HG02870 (cell line): Measurements from ENCODE around the gene TMEM134.
"Not testable (repeated sequence)": the region's sequence is repeated elsewhere in the genome, so short reads cannot be mapped to it uniquely, and the experiment has no call there.

Experiments used
- ATAC-seq: cut with Tn5 transposase; IDR thresholded peaks from one replicate; pipeline ENCODE4 v1.9.1; 2021; ENCODE audit warnings: mild to moderate bottlenecking, moderate library complexity; ENCODE audit not compliant: unreplicated experiment

TMEM134 gene

DNA sequence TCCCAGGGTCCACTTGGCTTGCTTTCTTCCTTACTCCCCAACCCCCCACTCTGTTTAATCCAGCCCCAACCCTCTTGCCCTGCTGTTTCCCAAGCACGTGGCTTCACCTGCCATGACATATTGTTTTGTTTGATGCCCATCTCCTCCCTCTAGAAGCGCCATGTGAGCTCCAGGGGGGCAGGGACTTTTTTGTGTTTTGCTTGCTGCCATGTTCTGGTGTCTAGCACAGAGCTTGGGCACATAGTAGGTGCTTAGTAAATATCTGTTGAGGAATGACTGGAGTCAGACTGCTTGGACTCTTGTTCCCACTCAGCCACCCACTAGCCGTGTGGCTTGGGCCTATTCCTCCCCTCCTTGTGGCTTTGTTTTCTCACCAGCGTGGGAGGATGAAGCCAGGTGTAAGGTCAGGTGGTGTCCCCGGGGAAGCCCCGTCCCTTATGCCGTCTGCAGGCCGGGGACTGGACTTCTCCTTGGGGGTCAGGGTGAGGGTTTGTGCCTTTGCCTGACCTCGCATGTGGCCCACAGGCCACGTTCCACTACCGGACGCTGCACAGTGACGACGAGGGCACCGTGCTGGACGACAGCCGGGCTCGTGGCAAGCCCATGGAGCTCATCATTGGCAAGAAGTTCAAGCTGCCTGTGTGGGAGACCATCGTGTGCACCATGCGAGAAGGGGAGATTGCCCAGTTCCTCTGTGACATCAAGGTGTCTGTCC is 17.6 kb upstream of the TMEM134 start:
- ATAC-seq: no peak

- not testable (repeated sequence) for ATAC-seq
Measured at GRCh38 chr11:67485873-67486361, 16.9 kb upstream of the TMEM134 start.

GRCh38 chr11:67484847-67485311 is 15.8 kb upstream of the TMEM134 start:
- ATAC-seq: no peak

DNA sequence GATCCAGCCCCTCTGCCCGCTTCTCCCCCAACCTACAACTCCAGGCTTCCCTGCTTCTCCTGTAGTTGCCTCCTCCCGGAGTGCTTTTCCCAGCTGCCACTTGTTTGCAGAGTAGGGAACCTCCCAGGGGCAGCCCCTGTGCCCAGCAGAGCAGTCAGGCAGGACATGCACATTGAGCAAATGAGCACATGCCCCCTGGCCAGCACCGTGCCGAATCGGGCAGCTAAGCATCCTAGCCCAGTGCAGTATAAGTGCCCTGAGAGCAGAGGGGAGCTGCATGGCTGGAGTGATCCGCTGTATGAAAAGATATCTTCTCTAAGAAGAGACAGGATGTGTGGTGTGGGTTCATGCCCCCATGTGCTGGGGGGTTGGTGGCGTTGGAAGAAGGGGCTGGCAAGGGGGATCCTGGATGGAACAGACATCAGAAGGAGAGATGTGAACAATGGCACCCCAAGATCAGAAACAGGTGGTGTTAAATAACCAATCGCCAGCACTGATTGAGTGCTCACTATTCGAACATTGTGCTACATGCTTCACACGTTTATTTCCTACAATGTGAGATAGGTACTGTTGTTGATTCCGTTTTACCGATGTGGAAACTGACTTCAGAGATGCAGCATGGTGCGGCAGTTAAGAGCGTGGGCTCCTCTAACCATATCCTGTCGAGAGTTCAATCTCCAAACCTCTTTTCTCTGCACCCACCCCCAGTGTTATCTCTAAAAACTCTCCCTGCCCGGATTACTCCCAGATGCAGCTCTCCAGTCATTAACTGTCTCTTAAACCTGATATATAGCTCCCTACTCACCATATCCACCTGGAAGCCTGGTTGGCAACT is 15.0 kb upstream of the TMEM134 start:
- no peak for ATAC-seq

- peak; percentile 54 for ATAC-seq
Measured at GRCh38 chr11:67482827-67483798, 14.1 kb upstream of the TMEM134 start, which contains the start of gene AIP. Gene AIP, plus strand, starts transcription at chr11:67483026. Its CDS starts 133 bp downstream, at chr11:67483159.

- no peak for ATAC-seq
Measured at GRCh38 chr11:67482275-67482826, 13.3 kb upstream of the TMEM134 start.

GRCh38 chr11:67477344-67478050 is 8.4 kb upstream of the TMEM134 start:
- not testable (repeated sequence) for ATAC-seq

- not testable (repeated sequence) for ATAC-seq
Measured at GRCh38 chr11:67476692-67477091, 7.6 kb upstream of the TMEM134 start.

GRCh38 chr11:67472882-67473281 is 3.8 kb upstream of the TMEM134 start:
- ATAC-seq: no peak

GRCh38 chr11:67470337-67471002 is 1.4 kb upstream of the TMEM134 start:
- no peak for ATAC-seq

- peak; percentile 2 for ATAC-seq
Measured at GRCh38 chr11:67469508-67469811, 409 bp upstream of the TMEM134 start.

DNA sequence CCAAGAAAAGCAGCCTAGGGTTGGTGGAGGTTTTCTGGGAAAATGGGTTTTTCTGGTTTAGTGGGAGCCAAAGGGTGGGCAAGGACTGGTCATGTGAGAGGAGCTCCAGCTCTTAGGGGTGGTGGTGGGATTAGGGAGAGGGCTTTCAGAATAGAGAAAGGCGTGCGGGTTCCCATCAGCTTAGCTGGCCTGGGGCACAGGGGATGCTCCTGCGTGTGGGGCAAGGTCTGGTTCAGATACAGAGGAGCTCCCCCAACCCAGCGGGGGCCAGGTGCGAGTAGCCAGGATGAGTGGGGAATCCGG is 644 bp downstream of the TMEM134 start:
- no peak for ATAC-seq

DNA sequence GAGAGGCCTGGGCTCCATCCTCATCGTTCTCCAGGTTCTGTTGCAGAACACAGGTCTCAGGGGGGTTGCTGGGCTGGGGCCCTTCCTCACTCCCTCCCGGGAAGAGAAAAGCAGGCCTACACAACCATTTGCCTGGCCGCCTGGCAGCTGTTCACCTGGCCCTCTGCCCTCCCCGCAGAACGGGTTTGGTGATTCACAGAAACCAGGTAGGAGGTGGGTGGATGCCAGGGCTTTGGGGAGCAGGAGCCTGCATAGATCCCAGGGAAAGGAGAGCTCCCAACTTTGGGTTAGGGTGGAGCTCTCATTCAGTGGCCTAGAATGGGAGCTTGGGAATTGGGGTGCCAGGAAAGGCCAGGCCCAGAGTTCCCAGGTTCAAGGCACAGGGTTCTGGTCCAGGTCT is 995 bp downstream of the TMEM134 start:
- no peak for ATAC-seq

GRCh38 chr11:67466962-67467771 is 1.9 kb downstream of the TMEM134 start:
- no peak for ATAC-seq

- ATAC-seq: no peak
Measured at GRCh38 chr11:67466367-67466766, 2.7 kb downstream of the TMEM134 start.

DNA sequence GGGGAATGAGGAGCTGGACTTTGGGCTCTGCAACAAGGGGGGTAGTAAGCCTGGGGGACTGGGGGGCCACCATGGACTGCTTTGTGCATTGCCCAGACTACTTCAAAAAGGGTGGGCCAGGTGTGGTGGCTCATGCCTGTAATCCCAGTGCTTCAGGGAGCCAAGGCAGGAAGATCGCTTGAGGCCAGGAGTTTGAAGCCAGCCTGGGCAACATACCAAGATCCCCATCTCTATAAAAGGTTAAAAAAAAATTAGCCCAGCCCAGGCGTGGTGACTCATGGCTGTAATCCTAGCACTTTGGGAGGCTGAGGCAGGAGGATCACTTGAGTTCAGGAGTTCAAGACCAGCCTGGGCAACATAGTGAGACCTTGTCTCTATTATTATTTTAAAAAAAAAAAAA is 3.5 kb downstream of the TMEM134 start:
- not testable (repeated sequence) for ATAC-seq

GRCh38 chr11:67465189-67465510 is 3.9 kb downstream of the TMEM134 start:
- no peak for ATAC-seq

- peak; percentile 48 for ATAC-seq
Measured at GRCh38 chr11:67464411-67465188, 4.5 kb downstream of the TMEM134 start.
